PC-3 (cell line): Measurements from ENCODE around the gene SLC10A7. TPM values are rescaled to one million over a fixed set of nuclear protein-coding genes. Genes with fewer than 3 reads are reported as not detected.

ENCODE experiments used
- ATAC-seq: fragments of 200-7000 bp; cut with Tn5 transposase; 2 replicates; pipeline ENCODE4 v1.9.1; 2020; ENCODE audit warnings: mild to moderate bottlenecking, moderate library complexity
- BruUV-seq: library from RNA; stranded (reverse); fragments of 400-500 nt; replicated peaks from 2 replicates; lab custom pipeline; 2021; lab: Mats Ljungman, UMichigan
- CTCF ChIA-PET: fragments of 300-600 bp; sonication (Branson Sonifier 250); formaldehyde crosslinking; loops from one replicate; lab custom pipeline; 2022; ENCODE audit warnings: antibody characterized with exemption; lab: Charles Lee
- POLR2A ChIA-PET: fragments of 300-600 bp; sonication (Branson Sonifier 250); formaldehyde crosslinking; loops from one replicate; lab custom pipeline; 2022; ENCODE audit warnings: antibody characterized with exemption; ENCODE audit not compliant: unreplicated experiment; lab: Charles Lee
- DNase-seq: peaks from one replicate; pipeline ENCODE4 v3.0.0-alpha.2; 2015
- H2AFZ ChIP-seq: fragments of 300-600 bp; sonication (generic); 2 replicates; pipeline ENCODE4 v1.6.0; 2016; ENCODE audit warnings: antibody characterized with exemption, low read length
- H3F3A ChIP-seq: fragments of 300-600 bp; sonication (generic); one replicate; pipeline ENCODE4 v1.6.0; 2017; ENCODE audit warnings: antibody characterized with exemption, low read length, control low read depth, mild to moderate bottlenecking; ENCODE audit not compliant: unreplicated experiment
- H3K27ac ChIP-seq: fragments of 300-600 bp; sonication (generic); 2 replicates; pipeline ENCODE4 v1.5.1; 2016; ENCODE audit warnings: mild to moderate bottlenecking, low read length
- H3K27me3 ChIP-seq: fragments of 300-600 bp; sonication (generic); 2 replicates; pipeline ENCODE4 v1.6.1; 2016; ENCODE audit warnings: low read length, mixed read lengths
- H3K36me3 ChIP-seq: fragments of 300-600 bp; sonication (generic); 2 replicates; pipeline ENCODE4 v1.6.1; 2016; ENCODE audit warnings: low read depth, mixed run types, low read length, mixed read lengths
- H3K4me1 ChIP-seq: fragments of 300-600 bp; sonication (generic); 2 replicates; pipeline ENCODE4 v1.5.1; 2016; ENCODE audit warnings: low read length; ENCODE audit not compliant: insufficient read depth
- H3K4me2 ChIP-seq: fragments of 300-600 bp; sonication (generic); 2 replicates; pipeline ENCODE4 v1.6.0; 2016; ENCODE audit warnings: low read length
- H3K4me3 ChIP-seq: fragments of 300-600 bp; sonication (generic); 2 replicates; pipeline ENCODE4 v1.5.1; 2016; ENCODE audit warnings: mild to moderate bottlenecking, low read length, mixed read lengths
- H3K79me2 ChIP-seq: fragments of 300-600 bp; sonication (generic); 2 replicates; pipeline ENCODE4 v1.6.1; 2017; ENCODE audit warnings: low read length, mixed read lengths
- H3K9ac ChIP-seq: fragments of 300-600 bp; sonication (generic); 2 replicates; pipeline ENCODE4 v1.6.0; 2016; ENCODE audit warnings: mild to moderate bottlenecking, low read length
- H3K9me2 ChIP-seq: fragments of 300-600 bp; sonication (generic); replicated peaks from 2 replicates; pipeline ENCODE4 v1.6.1; 2016; ENCODE audit warnings: mixed run types, low read length, mixed read lengths
- H3K9me3 ChIP-seq: fragments of 300-600 bp; sonication (generic); 2 replicates; pipeline ENCODE4 v1.6.1; 2016; ENCODE audit warnings: low read length, mixed read lengths
- H4K20me1 ChIP-seq: fragments of 300-600 bp; sonication (generic); 2 replicates; pipeline ENCODE4 v1.6.1; 2016; ENCODE audit warnings: low read length, mixed read lengths
- CTCF ChIP-seq: fragments of 300-600 bp; sonication (generic); conservative IDR thresholded peaks from 2 replicates; pipeline ENCODE4 v1.5.1; 2017; ENCODE audit warnings: antibody characterized with exemption, low read depth, mild to moderate bottlenecking, low read length
- EZH2 ChIP-seq: fragments of 300-600 bp; sonication (generic); IDR thresholded peaks from one replicate; pipeline ENCODE4 v1.6.1; 2017; ENCODE audit warnings: antibody characterized with exemption, mild to moderate bottlenecking, low read length; ENCODE audit not compliant: unreplicated experiment
- EZH2phosphoT487 ChIP-seq: fragments of 300-600 bp; sonication (generic); IDR thresholded peaks from 2 replicates; pipeline ENCODE4 v1.6.1; 2018; ENCODE audit warnings: mild to moderate bottlenecking, antibody characterized with exemption, low read length, borderline replicate concordance
- intact Hi-C: fragments of 100-400 bp; cut with micrococcal nuclease; formaldehyde crosslinking; loops from 2 replicates; pipeline ENCODE4 v1.9.0; 2023
- total RNA-seq: library from RNA; depleted of rRNA; stranded (reverse); fragments of >200 nt; gene quantifications from 2 replicates; pipeline ENCODE4 v1.2.3, GENCODE V29; 2014

The SLC10A7 gene
- total RNA-seq, 1 experiment from 2014 or later, result 9.1 TPM

DNA sequence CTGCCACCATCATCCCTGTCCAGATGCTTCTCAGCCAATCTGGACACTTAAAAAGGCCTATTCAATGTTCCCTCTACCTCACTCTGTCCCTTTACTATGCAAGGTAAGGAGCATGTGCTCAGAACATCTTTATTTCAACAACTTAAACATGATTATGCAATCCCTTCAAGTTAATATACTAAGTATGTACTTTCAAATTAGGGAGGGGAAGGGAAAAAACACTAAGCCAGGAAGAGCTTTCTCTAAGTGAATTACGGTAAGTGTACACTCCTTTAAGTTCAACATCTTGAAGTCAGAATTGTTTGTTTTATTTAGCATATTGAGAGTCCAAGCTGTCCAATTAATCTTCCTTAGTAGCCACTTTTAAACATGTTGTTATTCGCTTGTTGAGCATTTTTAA lies 14.1 kb downstream of the SLC10A7 start:
- H3F3A ChIP-seq, result no peaks in the 10 kb centered on the region
- no peaks in the 10 kb centered on the region for H4K20me1 ChIP-seq
- H3K27me3 ChIP-seq, result no peaks in the 10 kb centered on the region
- CTCF ChIA-PET, result no interaction called here
- no peaks in the 10 kb centered on the region for H3K9me2 ChIP-seq
- H3K9me3 ChIP-seq, result no peaks in the 10 kb centered on the region
- no TSS peak for BruUV-seq
- no peak for ATAC-seq
- no peak overlapping the region for H3K4me2 ChIP-seq
- no peaks in the 10 kb centered on the region for H3K4me1 ChIP-seq
- H3K4me3 ChIP-seq, result no peak overlapping the region
- H3K9ac ChIP-seq, result no peak overlapping the region
- TF ChIP-seq EZH2 (no peak), CTCF (no peak), EZH2phosphoT487 (no peak)
- no peak overlapping the region for H3K27ac ChIP-seq
- POLR2A ChIA-PET, result no interaction called here
- no peaks in the 10 kb centered on the region for H3K36me3 ChIP-seq
- intact Hi-C loops, result no loop called here
- H2AFZ ChIP-seq, result no peak overlapping the region
- DNase-seq, result no peak
- no peaks in the 10 kb centered on the region for H3K79me2 ChIP-seq

- intact Hi-C loops, result no loop called here
- ATAC-seq (no peak), DNase-seq (no peak)
- Histone ChIP-seq H2AFZ (no peak overlapping the region), H3K27me3 (no peaks in the 10 kb centered on the region), H3K79me2 (no peaks in the 10 kb centered on the region), H3K9me2 (no peaks in the 10 kb centered on the region), H3K4me2 (no peak overlapping the region), H3F3A (no peaks in the 10 kb centered on the region), H3K4me3 (no peak overlapping the region), H3K36me3 (no peaks in the 10 kb centered on the region), H3K27ac (no peak overlapping the region), H4K20me1 (0 out of 2 replicates have a peak, but pooled peaks cover under 1% of the 10 kb centered on the region), H3K9me3 (no peaks in the 10 kb centered on the region), H3K9ac (no peak overlapping the region), H3K4me1 (no peaks in the 10 kb centered on the region)
- TF ChIP-seq EZH2, result no peak
- no peak for TF ChIP-seq CTCF
- no peak for TF ChIP-seq EZH2phosphoT487
- POLR2A ChIA-PET, result no interaction called here
- CTCF ChIA-PET, result no interaction called here
- no TSS peak for BruUV-seq
Observed at GRCh38 chr4:146506272-146506671, 15.5 kb downstream of the SLC10A7 start.

- intact Hi-C loops, result no loop called here
- Histone ChIP-seq H3K36me3 (no peaks in the 10 kb centered on the region), H3K79me2 (no peaks in the 10 kb centered on the region), H3K9me3 (no peaks in the 10 kb centered on the region), H3K4me3 (no peak overlapping the region), H4K20me1 (0 out of 2 replicates have a peak, but pooled peaks cover 3% of the 10 kb centered on the region), H3K27ac (no peak overlapping the region), H2AFZ (no peak overlapping the region), H3K9ac (no peak overlapping the region), H3K4me2 (no peak overlapping the region), H3K27me3 (no peaks in the 10 kb centered on the region), H3K9me2 (no peaks in the 10 kb centered on the region), H3K4me1 (peaks cover 8% of the 10 kb centered on the region), H3F3A (no peaks in the 10 kb centered on the region)
- no peak for ATAC-seq
- TF ChIP-seq EZH2 (no peak), CTCF (no peak), EZH2phosphoT487 (no peak)
- no peak for DNase-seq
- ChIA-PET POLR2A (no interaction called here), CTCF (no interaction called here)
- BruUV-seq, result no TSS peak
Observed at GRCh38 chr4:146500216-146500615, 21.5 kb downstream of the SLC10A7 start.
